GM19455 (cell line): ENCODE measurements around the gene ENAH.

Experiments
- ATAC-seq: cut with Tn5 transposase; IDR thresholded peaks from one replicate; pipeline ENCODE4 v1.9.1; 2021; ENCODE audit not compliant: unreplicated experiment

The ENAH gene

DNA sequence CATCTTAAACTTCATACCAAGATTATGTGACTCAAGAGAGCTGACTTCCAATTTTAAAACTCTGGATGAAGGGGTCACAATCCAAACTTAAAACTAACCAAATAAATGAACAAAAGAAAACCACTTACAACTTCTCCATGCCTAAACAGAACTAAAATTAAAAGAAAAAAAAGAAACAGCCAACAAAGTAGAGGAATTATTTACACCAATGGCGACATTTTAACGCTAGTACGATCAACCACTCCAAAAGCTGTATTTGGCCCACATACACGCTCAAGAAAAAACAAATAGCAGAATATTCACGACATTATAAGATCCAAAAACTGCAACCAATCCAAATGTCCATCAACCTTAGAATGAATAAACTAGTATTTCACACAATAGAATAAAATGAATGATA, 42.4 kb downstream of the ENAH start:
- no peak for ATAC-seq

DNA sequence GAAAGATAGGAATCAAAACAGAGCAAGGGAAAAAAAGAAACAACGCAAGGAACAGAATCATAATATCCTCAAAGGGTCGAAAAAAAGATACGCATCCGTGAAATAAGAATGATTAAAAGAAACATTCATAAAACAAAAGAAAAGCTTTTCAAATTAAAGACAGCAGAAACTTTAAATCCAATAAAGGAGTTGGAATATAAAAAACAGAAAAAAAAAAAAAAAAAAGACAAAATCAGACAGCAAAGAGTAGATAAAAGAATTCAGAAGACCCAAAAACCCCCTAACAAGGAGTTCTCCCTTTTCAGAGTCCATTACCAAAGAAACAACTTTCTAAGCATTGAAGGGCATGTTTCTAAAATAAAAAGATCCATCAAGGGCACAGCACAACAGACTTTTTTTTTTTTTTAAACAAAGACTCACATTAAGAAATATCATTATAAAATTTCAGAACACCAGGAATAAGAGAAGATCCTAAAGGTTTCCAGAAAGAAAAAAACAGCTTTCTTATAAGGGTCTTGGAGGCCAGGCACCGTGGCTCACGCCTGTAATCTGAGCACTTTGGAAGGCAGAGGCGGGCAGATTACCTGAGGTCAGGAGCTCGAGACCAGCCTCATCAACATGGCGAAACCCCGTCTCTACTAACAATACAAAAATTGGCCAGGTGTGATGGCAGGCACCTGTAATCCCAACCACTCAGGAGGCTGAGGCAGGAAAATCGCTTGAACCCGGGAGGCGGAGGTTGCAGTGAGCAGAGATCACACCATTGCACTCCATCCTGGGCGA, 44.7 kb downstream of the ENAH start:
- ATAC-seq = no peak

DNA sequence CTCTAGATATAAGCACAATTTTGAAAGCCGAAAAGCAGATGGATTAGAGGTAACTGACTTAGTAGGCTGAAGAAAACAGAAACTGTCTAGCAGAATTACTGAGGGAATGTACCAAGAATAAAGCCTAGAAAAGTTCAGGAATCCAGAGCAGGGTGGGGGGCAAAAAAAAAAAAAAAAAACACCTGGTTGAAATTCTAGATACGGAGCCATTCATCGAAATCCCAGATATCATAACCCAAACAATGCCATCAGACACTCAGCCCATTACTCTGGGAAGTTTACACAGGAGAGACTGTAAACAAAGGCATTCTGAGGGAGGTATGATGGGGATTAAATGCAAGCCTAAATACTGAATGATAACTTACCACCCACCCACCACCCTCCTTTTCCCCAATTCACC, 45.6 kb downstream of the ENAH start:
- no peak for ATAC-seq

DNA sequence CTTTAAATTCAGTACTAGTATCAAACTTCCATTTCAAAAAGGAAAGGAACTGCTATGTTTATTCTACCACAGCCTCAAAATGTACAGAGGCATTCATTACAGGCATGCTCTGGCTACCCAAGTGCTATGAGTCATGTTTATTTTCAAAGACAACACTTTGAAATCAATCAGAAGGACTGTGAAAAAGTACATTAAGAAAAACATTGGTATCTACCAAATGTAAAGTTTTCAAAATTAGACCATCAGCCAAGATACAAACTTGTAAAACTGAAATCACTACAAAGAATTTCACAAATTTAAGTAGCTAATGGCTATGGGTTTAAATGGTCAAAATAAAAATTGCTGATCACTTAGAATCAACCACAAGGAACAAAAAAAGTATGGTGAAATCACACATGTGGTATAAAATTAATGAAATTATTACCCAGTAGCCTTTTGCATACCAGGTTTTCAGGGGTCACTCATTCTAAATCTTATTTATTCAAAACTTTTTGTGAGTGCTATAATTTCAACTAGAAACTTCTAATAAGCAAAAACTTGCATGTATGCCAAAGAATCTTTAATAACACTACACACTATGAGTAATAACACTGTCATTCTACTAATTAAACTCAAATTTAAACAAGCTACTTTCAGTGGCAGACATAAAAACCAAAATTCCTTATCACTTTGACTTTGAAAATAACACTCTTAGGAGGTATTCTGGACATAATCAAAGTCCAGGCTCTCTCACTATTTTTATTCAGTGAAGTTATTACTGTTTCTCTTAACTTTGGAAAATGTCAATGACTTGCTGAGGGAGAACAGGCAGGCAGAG, 49.2 kb downstream of the ENAH start:
- no peak for ATAC-seq

DNA sequence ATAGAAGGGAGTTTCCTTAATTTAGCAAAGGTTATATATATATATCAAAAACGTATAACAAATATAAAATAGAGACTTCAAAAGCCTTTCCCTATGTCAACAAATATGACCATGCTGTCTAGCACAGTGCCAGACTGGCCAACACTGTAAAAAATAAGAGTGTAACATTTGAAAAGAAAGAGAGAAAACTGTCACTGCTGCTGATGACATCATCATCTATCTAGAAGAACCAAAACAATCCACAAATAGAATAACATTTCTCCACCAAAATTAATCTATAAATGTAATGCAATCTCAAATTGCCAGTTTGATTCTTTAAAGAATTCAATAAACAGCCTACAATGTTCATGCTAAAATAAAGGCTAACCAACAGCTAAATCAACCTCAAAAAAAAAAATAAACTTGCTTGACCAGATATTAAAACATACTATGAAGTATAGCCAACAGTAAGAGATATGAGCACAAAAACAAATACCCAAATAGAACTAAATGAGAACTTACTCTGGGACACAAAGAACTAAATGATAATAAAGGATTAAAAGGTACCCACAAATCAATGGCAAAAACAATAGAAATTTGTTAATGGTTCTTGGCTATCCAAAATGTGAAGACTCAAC, 50.2 kb downstream of the ENAH start:
- ATAC-seq = no peak

DNA sequence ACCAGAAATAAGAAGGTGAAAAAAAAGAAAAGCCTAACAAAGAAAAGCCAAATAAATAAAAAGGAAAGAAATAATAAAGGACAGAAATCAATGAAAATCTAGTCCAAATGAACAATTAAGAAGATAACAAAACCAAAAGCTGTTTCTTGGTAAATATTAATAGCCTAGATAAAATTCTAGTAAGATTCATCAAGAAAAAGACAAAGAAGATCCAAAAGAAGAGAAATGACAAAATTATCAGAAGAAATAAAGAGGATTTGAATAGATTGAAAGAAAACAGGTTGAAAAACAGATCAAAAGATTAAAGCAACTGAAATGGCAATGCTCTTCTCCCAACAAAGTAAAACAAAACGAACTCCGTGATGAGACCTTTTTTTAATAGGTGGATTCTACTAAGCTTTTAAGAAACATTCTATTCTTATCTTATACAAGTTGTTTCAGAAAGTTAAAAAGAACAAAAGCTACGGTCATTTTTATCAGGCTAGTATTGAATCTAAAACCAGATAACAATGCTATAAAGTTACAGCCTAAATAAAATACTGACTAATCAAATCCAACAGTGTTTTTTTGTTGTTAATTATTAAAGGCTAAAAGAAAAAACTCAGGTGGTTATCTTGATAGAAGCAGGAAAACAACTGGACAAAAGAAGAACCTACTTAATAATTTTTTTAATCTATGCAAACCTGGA, 50.9 kb downstream of the ENAH start:
- ATAC-seq = no peak

DNA sequence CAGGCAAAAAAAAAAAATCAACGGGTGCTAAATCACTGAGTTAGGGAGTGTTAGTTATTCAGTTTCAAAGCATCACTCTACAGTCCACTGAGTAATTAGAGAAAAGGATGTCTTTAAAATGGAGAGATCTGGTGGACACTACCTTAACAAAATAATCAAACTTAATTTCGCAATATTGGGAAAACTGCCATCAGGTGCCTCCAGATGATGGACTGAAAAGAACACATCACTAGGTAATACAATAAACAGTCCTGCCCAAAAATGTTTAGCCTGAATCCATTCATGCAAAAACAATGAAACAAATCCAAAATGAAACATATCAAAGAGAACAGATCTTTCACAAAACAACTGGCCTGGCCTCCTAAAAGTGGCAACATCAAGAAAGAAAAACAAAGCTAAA, 54.1 kb downstream of the ENAH start:
- no peak for ATAC-seq

DNA sequence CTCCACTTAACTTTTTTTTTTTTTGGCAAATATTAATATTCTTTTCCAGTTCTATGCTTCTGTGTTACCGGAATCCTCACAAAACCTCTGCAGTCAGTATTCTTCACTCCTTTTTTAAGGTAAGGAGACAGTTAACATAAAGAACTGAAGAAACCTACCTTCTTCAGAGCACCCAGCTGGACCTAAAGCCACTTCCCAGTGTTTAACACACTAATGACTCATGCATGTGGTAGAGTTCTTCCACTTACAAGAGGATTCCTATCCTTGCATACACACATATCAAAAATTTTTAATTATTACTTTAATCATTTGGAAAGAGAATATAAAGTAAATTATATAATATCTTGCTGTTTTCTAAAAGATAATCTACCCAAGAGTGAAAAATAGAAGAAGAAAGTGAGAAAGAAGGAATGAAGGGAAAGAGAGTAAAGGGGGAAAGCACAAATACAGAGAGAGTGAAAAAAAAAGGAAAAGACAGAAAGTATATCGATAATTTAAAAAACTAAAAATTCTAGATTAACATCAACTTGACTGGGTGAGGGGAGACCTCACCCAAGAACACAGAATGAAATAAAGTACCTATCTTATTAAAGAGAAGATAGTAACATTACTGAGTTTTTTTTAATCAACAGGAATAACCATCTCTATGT, 54.9 kb downstream of the ENAH start:
- no peak for ATAC-seq

DNA sequence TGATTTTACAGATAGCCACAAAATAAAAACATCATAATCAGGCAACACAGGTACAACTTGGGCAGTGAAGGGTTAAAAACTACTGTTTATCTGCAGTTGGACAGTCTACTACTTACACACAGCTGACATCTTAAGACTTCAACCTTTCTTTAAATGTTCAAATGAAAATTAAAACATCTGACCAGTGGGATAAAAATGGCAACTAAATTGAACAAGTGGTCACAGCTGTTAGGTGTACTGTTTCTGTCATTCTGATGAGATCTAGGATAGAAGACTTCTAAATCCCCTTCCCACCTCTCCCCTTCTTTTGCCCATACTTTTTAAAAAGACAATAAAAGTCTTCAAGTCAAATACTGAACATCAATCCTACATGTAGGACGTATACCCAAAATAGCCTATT, 56.2 kb downstream of the ENAH start:
- ATAC-seq = no peak

DNA sequence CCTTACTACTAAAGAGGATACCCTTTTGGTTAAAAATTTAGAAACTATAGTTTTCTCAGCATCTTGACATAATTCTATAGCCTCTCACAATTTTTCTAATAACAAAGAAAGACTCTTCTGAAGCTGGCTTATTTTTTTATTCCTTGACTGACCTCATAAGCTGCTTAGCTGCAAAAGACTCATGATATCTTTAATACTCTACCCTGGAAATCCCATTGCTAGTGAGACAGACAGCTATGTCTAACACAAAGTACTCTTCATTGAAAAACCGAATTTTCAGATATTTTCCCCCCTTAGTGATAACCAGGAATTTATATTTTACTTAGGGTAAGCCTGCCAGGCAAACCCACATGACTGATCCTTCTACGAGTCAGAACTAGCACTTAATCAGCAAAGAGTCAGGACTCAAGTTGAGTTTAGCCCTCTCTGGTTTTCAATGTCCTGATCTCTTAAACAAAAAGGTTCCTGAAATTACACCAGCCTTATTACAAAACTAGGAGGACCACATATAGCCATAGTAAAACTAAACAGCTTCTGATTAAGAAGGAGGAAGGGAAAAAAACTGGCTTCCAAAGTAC, 56.9 kb downstream of the ENAH start:
- no peak for ATAC-seq

DNA sequence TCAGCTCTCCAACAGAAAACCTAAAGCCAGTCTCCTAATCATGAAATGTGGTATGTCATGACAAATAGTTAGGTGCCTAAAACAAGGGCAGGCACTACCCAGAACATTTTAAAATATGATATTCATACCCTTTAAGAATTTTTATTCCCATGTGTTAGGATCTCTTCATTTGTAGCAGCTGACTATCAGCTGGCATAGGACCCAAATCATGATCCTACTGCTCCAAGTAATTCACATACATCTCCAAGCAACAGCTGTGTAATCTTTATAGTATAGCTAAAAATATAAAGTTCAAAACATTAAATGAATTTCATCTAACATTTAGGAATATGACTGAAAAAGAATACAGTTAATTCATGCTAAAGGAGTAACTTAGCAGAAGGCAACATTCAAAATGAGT, 57.5 kb downstream of the ENAH start:
- no peak for ATAC-seq

DNA sequence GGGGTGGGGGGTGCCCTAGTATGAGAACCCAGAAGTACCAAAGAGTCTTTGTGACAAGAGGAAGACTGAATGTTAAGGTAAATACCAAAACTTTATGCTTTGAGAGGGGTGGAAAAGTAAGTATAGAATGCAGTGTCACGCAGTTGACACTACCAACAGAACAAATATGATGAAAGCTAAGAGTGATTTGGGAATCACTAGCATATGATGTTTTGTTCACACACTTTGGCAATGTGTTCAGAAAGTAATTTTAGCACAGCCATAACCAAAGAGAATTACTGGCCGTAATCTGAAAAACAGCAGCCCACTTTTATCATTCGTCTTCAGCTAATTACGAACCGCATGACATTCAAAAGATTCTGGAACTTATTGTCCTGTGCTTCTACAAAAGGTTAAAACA, 59.5 kb downstream of the ENAH start:
- ATAC-seq = no peak

DNA sequence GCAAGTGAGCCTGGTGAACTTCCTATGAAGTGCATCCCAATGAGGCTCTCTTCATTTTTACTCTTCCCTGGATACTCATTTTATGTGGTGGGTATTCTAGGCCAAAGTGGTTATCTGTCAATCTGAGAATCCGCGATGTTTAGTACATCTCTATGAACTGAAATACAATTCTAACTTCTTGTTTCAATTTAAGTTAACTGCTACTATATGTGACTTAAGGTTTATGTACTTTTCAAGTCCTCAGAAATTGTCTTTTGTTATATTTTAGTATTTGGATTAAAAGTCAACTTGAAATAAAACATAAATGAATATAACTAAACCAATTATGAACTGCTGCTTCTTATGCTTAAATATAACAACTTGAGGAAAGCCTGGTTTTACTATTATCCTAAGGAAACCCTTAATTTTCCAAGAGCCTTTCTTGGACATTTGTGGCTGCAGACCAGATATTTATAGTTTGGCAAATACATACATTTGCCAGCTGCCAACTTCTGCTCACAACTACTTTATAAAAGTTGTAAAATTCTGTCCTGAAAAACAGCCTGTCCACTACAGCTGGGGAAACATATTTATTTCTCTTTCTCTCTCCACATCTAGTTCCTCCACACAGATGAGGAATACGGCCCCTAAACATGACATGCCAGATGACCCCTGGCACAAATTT, 60.4 kb downstream of the ENAH start:
- no peak for ATAC-seq

DNA sequence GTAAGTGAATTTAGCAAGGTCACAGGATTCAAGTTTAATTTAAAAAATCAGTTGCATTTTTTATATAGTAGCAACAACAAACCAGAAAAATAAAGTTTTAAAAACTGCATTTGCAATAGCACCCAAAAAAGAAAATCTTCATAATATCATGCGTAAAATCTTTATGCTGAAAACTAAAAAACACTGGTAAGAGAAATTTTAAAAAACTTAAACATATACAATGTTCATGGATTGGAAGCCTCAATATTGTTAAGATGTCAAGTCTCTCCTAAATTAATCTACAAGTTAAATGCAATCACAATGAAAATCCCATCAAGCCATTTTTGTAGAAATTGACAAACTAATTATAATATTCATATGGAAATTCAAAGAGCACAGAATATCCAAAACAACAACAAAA, 65.6 kb downstream of the ENAH start:
- no peak for ATAC-seq

DNA sequence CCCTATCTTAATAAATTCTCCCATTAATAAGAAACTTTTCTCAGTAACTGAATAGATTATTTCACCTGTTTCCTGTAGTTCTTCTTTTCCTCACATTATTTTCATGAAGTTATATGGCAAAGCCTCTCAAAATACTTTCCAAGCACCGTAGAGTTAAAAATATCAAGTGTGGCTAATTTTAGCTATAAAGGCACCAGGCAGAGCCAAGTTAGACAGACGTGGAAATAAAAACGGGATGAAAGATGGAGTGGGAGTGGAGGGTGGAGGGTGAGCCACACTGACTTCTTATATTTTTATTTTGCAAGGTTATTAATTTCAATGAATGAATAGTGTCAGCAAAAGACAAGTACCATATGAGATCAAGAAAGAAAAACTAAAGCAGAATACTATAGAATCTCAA, 71.7 kb downstream of the ENAH start:
- ATAC-seq = no peak

DNA sequence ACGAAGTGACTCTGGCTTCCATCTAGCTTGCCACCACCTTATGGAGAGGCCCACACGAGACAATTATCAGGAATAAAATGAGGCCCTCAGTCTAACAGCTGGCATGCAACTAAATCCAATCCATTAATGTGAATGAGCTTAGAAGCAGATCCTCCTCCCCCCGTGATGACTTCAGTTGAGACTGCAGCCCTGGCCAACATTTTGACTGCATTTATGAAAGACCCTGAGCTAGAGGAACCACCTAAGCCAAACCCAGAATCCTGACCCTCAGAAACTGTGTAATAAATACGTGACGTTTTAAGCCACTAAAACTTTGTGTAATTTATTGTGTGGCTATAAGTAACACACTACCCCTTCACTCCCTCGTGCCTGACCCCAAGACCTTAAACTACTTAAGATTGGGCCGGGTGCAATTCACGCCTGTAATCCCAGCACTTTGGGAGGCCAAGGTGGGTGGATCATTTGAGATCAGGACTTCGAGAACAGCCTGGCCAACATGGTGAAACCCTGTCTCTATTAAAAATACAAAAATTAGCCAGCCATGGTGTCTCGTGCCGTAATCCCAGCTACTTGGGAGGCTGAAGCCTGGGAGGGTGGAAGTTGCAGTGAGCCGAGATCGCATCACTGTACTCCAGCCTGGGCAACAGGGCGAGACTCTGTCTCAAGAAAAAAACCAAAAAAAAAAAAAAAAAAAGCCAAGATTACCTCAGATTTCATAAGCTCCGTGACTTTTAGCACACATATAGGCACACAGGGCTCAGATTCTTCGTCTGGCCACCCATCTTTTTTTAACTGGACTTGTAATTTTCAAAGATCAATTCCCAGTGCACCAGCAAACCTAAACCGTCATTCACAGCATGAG, 72.5 kb downstream of the ENAH start:
- no peak for ATAC-seq

DNA sequence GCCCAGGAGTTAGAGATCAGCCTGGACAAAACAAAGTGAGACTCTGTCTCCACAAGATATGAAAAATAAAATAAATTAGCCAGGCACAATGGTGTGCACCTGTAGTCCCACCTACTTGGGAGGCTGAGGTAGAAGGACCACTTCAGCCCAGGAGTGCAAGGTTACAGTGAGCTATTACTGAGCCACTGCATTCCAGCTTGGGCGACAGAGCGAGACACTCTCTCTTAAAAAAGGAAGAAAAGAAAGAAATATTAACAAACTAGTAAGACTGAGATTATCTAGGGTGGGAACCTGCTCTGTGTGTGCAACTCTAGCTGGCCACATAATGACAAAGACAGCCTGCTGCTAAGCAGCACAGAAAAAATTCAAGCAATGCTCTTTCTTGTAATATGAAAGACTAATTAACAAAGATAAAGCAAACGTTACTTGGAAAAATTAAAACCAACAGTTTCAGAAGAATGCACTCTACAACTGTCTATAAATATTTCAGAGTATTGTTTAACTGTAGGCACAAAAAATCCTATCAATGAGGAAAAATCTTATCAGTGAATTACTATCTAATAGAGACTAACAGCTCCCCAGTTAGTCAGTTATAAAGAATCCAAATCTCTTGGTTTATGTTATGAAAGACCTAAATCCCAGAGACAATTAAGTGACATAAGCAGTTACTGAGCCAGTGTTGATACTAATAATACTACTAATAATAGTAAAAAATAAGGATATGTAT, 74.5 kb downstream of the ENAH start:
- ATAC-seq = no peak

DNA sequence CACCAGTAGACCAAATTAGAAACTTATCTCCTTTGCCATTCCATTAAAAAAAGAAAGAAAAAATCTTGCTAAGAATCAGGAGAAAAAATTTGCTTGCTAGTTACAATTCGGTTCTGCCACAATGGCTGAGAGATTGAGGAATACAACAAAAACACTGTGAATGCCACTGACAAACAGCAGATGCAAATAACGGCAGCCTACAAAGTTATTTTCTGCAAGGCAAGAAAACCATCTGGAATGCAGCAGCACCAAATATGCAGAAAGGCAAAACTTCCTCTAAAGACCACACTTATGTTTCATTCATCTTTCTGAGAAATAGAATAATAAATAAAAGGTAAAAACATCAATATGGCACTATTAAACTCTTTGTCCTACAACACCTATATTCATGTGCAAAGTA, 75.7 kb downstream of the ENAH start:
- ATAC-seq = no peak

DNA sequence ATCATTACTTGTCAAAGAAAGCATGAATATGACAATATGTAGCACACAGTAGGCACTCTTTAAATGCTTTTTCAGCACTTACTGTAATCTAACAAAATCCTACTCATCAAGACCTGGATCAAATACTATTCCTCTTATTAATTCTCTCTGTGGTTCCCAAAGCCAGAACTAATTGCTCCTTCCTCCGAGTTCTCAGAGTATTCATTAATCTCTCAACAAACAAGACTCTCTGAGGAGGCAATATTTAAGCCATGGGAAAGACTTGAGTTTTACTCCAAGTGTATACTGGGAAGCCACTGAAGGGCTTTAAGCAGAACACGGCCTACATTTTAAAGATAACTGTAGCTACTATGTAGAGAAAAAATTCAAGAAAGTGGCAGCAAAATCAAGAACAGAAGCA, 79.7 kb downstream of the ENAH start:
- no peak for ATAC-seq
